IMR-90 (cell line): ENCODE data around the gene PRKCA. TPM values are rescaled to one million over a fixed set of nuclear protein-coding genes. Genes with fewer than 3 reads are reported as not detected.
A peak's percentile ranks its signal among the peaks of the same experiment; 100 is the strongest.

Source experiments
- ATAC-seq: fragments of 200-7000 bp; cut with Tn5 transposase; 2 replicates; pipeline ENCODE4 v1.9.1; 2020; ENCODE audit warnings: low read depth, mild to moderate bottlenecking, moderate library complexity
- BruUV-seq: library from RNA; stranded (reverse); fragments of 400-500 nt; replicated peaks from 2 replicates; lab custom pipeline; 2021; lab: Mats Ljungman, UMichigan
- CTCF ChIA-PET: fragments of 300-600 bp; formaldehyde crosslinking; extraction: SDS; loops from one replicate; lab custom pipeline; 2021; ENCODE audit warnings: antibody characterized with exemption; lab: Yijun Ruan, JAX
- POLR2A ChIA-PET: fragments of 300-600 bp; sonication (Branson Sonifier 250); formaldehyde crosslinking; loops from one replicate; lab custom pipeline; 2022; ENCODE audit warnings: antibody characterized with exemption; ENCODE audit not compliant: unreplicated experiment; lab: Charles Lee
- DNase-seq: peaks from one replicate; pipeline ENCODE4 v3.0.0; 2013
- H2AFZ ChIP-seq: replicated peaks from 2 replicates; pipeline ENCODE3; 2013; ENCODE audit warnings: low read length, mild to moderate bottlenecking; ENCODE audit not compliant: poor library complexity
- H2AK5ac ChIP-seq: 2 replicates; pipeline ENCODE4 v1.6.1; 2013; ENCODE audit warnings: low read depth, low read length, inconsistent platforms
- H2AK9ac ChIP-seq: replicated peaks from 2 replicates; pipeline ENCODE3; 2013; ENCODE audit warnings: mild to moderate bottlenecking, low read depth, low read length, moderate library complexity; ENCODE audit not compliant: poor library complexity
- H2BK120ac ChIP-seq: 2 replicates; pipeline ENCODE4 v1.6.1; 2013; ENCODE audit warnings: low read depth, low read length, inconsistent platforms
- H2BK15ac ChIP-seq: 3 replicates; pipeline ENCODE4 v1.6.1; 2013; ENCODE audit warnings: low read depth, low read length, inconsistent platforms
- H2BK20ac ChIP-seq: 2 replicates; pipeline ENCODE4 v1.6.1; 2013; ENCODE audit warnings: low read depth, mild to moderate bottlenecking, inconsistent platforms, low read length, moderate library complexity
- H2BK5ac ChIP-seq: 2 replicates; pipeline ENCODE4 v1.6.1; 2013; ENCODE audit warnings: mild to moderate bottlenecking, low read depth, low read length, inconsistent platforms; ENCODE audit not compliant: poor library complexity, severe bottlenecking
- H3K14ac ChIP-seq: replicated peaks from 2 replicates; pipeline ENCODE4 v1.6.1; 2013; ENCODE audit warnings: low read depth, low read length, inconsistent platforms
- H3K18ac ChIP-seq: 2 replicates; pipeline ENCODE4 v1.6.1; 2013; ENCODE audit warnings: low read depth, low read length, control low read depth
- H3K23ac ChIP-seq: 2 replicates; pipeline ENCODE4 v1.6.1; 2013; ENCODE audit warnings: low read depth, low read length, inconsistent platforms
- H3K27ac ChIP-seq: 2 replicates; pipeline ENCODE4 v1.5.1; 2013; ENCODE audit warnings: mild to moderate bottlenecking, control low read depth, low read length; ENCODE audit not compliant: insufficient read depth
- H3K27me3 ChIP-seq: 2 replicates; pipeline ENCODE4 v1.6.1; 2013; ENCODE audit warnings: low read length; ENCODE audit not compliant: control insufficient read depth, insufficient read depth
- H3K36me3 ChIP-seq: 2 replicates; pipeline ENCODE4 v1.6.1; 2013; ENCODE audit warnings: low read length, mixed read lengths; ENCODE audit not compliant: control insufficient read depth, insufficient read depth
- H3K4ac ChIP-seq: 2 replicates; pipeline ENCODE4 v1.6.1; 2013; ENCODE audit warnings: low read depth, low read length, inconsistent platforms
- H3K4me1 ChIP-seq: 2 replicates; pipeline ENCODE4 v1.6.1; 2013; ENCODE audit warnings: low read length, mixed read lengths; ENCODE audit not compliant: control insufficient read depth, insufficient read depth
- H3K4me2 ChIP-seq: 2 replicates; pipeline ENCODE4 v1.6.1; 2013; ENCODE audit warnings: low read depth, mild to moderate bottlenecking, control low read depth, low read length, moderate library complexity
- H3K4me3 ChIP-seq: 2 replicates; pipeline ENCODE4 v1.5.1; 2013; ENCODE audit warnings: low read depth, mild to moderate bottlenecking, control low read depth, low read length, moderate library complexity; ENCODE audit not compliant: insufficient read depth
- H3K56ac ChIP-seq: 2 replicates; pipeline ENCODE4 v1.6.1; 2013; ENCODE audit warnings: low read length, inconsistent platforms; ENCODE audit not compliant: insufficient read depth; ENCODE audit errors: extremely low read depth
- H3K79me1 ChIP-seq, 2 experiments: 2 replicates each; pipeline ENCODE4 v1.6.1; 2013; ENCODE audit warnings: low read length in 2 of 2, inconsistent platforms in 1 of 2, low read depth in 1 of 2
- H3K9ac ChIP-seq: 2 replicates; pipeline ENCODE4 v1.6.1; 2013; ENCODE audit warnings: low read depth, low read length, control low read depth
- H3K9me1 ChIP-seq: 2 replicates; pipeline ENCODE4 v1.6.1; 2013; ENCODE audit warnings: low read length, inconsistent platforms; ENCODE audit not compliant: insufficient read depth
- H3K9me3 ChIP-seq: 2 replicates; pipeline ENCODE4 v1.6.1; 2013; ENCODE audit warnings: low read length; ENCODE audit not compliant: control insufficient read depth, insufficient read depth
- H4K20me1 ChIP-seq: 2 replicates; pipeline ENCODE4 v1.6.1; 2013; ENCODE audit warnings: low read length, inconsistent platforms; ENCODE audit not compliant: insufficient read depth
- H4K5ac ChIP-seq: 2 replicates; pipeline ENCODE4 v1.6.1; 2013; ENCODE audit warnings: mild to moderate bottlenecking, low read depth, low read length, control low read depth
- H4K8ac ChIP-seq, 2 experiments: 2 replicates each; pipeline ENCODE4 v1.6.1; 2013; ENCODE audit warnings: low read depth in 2 of 2, low read length in 2 of 2, control low read depth in 1 of 2, inconsistent platforms in 1 of 2
- H4K91ac ChIP-seq: 2 replicates; pipeline ENCODE4 v1.6.1; 2013; ENCODE audit warnings: low read depth, low read length, inconsistent platforms; ENCODE audit not compliant: insufficient read depth
- MAFK ChIP-seq: IDR thresholded peaks from 2 replicates; pipeline ENCODE4 v1.6.1; 2012; ENCODE audit warnings: low read depth, low read length, improper control_type of control experiment
- MAZ ChIP-seq: IDR thresholded peaks from 2 replicates; pipeline ENCODE4 v1.6.1; 2012; ENCODE audit warnings: low read depth, mild to moderate bottlenecking, low read length, improper control_type of control experiment, moderate library complexity, borderline replicate concordance
- MXI1 ChIP-seq: IDR thresholded peaks from 2 replicates; pipeline ENCODE4 v1.6.1; 2012; ENCODE audit warnings: low read depth, mild to moderate bottlenecking, low read length, moderate library complexity, borderline replicate concordance
- NFE2L2 ChIP-seq: fragments of 150-350 bp; IDR thresholded peaks from 2 replicates; pipeline ENCODE4 v1.6.1; 2016; ENCODE audit warnings: low read depth, mild to moderate bottlenecking, low read length
- WGBS, 2 experiments: methylation state at CpG; one replicate each; pipeline versions ENCODE4 v1.1.5 to v1.1.7; 2013; ENCODE audit warnings: missing lambda C conversion rate in 2 of 2; ENCODE audit not compliant: insufficient read length in 1 of 2; ENCODE audit errors: extremely low coverage in 2 of 2; 5-methylcytosine and 5-hydroxymethylcytosine counted together
- dilution Hi-C: fragments of 300-500 bp; cut with HindIII; formaldehyde crosslinking; loops from one replicate; pipeline ENCODE4 v1.14.3; 2018; ENCODE audit warnings: low sequenced_read_pairs; ENCODE audit not compliant: unreplicated experiment
- in situ Hi-C: fragments of 300-500 bp; cut with MboI; formaldehyde crosslinking; loops from 3 replicates; pipeline ENCODE4 v1.14.3; 2019; ENCODE audit warnings: low sequenced_read_pairs, inconsistent platforms, mixed read lengths
- intact Hi-C: fragments of 100-400 bp; cut with micrococcal nuclease; formaldehyde crosslinking; loops from 2 replicates; pipeline ENCODE4 v1.10.0; 2022
- polyA plus RNA-seq, 3 experiments: library from polyadenylated mRNA; depleted of rRNA; stranded (reverse); fragments of >200 nt; gene quantifications; 2 replicates each; pipeline ENCODE4 v1.2.3, GENCODE V29; 2012; ENCODE audit warnings: low replicate concordance in 1 of 3
- total RNA-seq: library from RNA; depleted of rRNA; stranded (reverse); fragments of >200 nt; gene quantifications from 2 replicates; pipeline ENCODE4 v1.2.3, GENCODE V29; 2012
- TF ChIP-seq, protein P1 (sequence below): conservative IDR thresholded peaks from 2 replicates; pipeline ENCODE4 v1.5.1; 2012; ENCODE audit warnings: mild to moderate bottlenecking, low read depth, low read length, improper control_type of control experiment

PRKCA gene
- total and polyA plus RNA-seq, 2 of the 4 experiments (the other 2 are of a cell fraction) = 31.0 to 46.0 TPM

DNA sequence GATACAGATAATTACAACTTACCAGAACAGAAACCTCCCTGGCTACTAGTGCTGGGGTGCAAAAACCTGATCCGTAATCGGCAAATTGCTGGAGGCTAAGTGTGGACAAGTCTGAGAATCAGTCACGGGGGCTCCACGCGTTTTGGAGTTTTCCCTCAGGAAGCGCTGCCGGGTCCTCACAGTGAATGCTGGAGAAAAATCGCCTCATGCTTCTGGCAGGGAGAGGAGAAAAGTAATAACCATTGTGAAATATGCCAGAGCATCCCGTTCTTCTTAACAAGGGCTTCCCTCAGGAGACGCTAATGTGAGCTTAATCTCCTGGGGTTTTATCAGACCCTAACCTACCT, 453.5 kb downstream of the PRKCA start (continued):
- TF ChIP-seq, protein P1, sequence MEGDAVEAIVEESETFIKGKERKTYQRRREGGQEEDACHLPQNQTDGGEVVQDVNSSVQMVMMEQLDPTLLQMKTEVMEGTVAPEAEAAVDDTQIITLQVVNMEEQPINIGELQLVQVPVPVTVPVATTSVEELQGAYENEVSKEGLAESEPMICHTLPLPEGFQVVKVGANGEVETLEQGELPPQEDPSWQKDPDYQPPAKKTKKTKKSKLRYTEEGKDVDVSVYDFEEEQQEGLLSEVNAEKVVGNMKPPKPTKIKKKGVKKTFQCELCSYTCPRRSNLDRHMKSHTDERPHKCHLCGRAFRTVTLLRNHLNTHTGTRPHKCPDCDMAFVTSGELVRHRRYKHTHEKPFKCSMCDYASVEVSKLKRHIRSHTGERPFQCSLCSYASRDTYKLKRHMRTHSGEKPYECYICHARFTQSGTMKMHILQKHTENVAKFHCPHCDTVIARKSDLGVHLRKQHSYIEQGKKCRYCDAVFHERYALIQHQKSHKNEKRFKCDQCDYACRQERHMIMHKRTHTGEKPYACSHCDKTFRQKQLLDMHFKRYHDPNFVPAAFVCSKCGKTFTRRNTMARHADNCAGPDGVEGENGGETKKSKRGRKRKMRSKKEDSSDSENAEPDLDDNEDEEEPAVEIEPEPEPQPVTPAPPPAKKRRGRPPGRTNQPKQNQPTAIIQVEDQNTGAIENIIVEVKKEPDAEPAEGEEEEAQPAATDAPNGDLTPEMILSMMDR = no peak
- TF ChIP-seq NFE2L2 = no peak

DNA sequence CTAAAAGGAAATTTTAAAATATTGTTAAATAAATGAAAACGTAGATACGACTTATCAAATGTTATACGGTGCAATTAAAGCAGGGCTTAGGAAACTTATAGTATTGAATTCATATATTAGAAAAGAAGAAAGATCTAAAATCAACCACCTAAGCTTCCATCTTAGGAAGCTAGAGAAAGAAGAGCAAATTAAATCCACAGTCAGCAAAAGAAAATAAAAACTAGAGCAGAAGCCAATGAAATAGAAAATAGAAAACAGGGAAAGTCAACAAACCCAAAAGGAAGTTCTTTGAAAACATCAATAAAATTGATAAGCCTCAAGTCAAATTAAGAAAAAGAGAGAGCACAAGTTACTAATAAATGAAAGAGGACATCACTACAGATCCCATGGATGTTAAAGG, 457.9 kb downstream of the PRKCA start:
- H3K56ac ChIP-seq = no peak overlapping the region
- H3K9me1 ChIP-seq = peaks cover 2% of the 10 kb centered on the region; the same call in 1 of the 2 replicates
- no peak overlapping the region for H2BK120ac ChIP-seq
- H3K4ac ChIP-seq = no peak overlapping the region
- DNase-seq (no peak), ATAC-seq (no peak)
- ChIA-PET CTCF (no interaction called here), POLR2A (interaction anchor here (0.7 kb wide), 1 partner anchor 91 kb away, joined by 5 read pairs; no protein-coding TSS in a partner anchor)
- H3K23ac ChIP-seq = no peak overlapping the region
- no peak overlapping the region for H3K4me3 ChIP-seq
- H2BK15ac ChIP-seq = no peak overlapping the region
- H4K8ac ChIP-seq = no peak overlapping the region
- H3K18ac ChIP-seq = no peak overlapping the region
- H3K9me3 ChIP-seq = no peaks in the 10 kb centered on the region
- H2AK9ac ChIP-seq = no peak overlapping the region
- dilution Hi-C loops (no loop called here), in situ Hi-C loops (no loop called here), intact Hi-C loops (no loop called here)
- H2AFZ ChIP-seq = no peak overlapping the region
- no peaks in the 10 kb centered on the region for H4K20me1 ChIP-seq
- H3K27me3 ChIP-seq = no peaks in the 10 kb centered on the region
- H2BK5ac ChIP-seq = no peak overlapping the region
- no peak overlapping the region for H3K14ac ChIP-seq
- H3K36me3 ChIP-seq = peaks cover 18% of the 10 kb centered on the region
- H4K5ac ChIP-seq = no peak overlapping the region
- BruUV-seq = no TSS peak
- no peaks in the 10 kb centered on the region; a peak in 1 of 4 replicates for H3K79me1 ChIP-seq
- no peak overlapping the region for H3K9ac ChIP-seq
- H3K27ac ChIP-seq = no peak overlapping the region
- no peaks in the 10 kb centered on the region for H3K4me1 ChIP-seq
- no peak overlapping the region for H2AK5ac ChIP-seq
- H2BK20ac ChIP-seq = no peak overlapping the region
- H4K91ac ChIP-seq = no peak overlapping the region
- 100% methylated on average over 3 of the region's 3 CpGs; no CpG with 5 or more reads in 1 of the 2 experiments for WGBS, 2 experiments
- H3K4me2 ChIP-seq = no peak overlapping the region
- TF ChIP-seq MAFK (peak; percentile 32; the same call in 1 of the 2 replicates), MXI1 (no peak), MAZ (no peak)
